Ovary (tissue), 9 donors: Measurements from ENCODE around the gene FAM234A. TPM values are rescaled to one million over a fixed set of nuclear protein-coding genes. Genes with fewer than 3 reads are reported as not detected.
"Not testable (repeated sequence)": the region's sequence is repeated elsewhere in the genome, so short reads cannot be mapped to it uniquely, and the experiment has no call there.

ENCODE experiments used
- DNase-seq, 5 donors: peaks; one replicate each; pipeline ENCODE4 v3.0.0-alpha.2; 2019 to 2020
- H3K27ac ChIP-seq, 2 donors: fragments of 200-600 bp; one replicate each; pipeline versions ENCODE4 v1.5.1 to v1.8.0; 2019 to 2022
- H3K27me3 ChIP-seq: fragments of 200-600 bp; one replicate; pipeline ENCODE4 v1.8.0; 2022
- H3K36me3 ChIP-seq: fragments of 200-600 bp; sonication (generic); one replicate; pipeline ENCODE4 v1.5.1; 2019
- H3K4me1 ChIP-seq: one replicate; pipeline ENCODE4 v1.8.1; 2013; ENCODE audit warnings: mild to moderate bottlenecking, moderate library complexity; ENCODE audit not compliant: insufficient read depth
- H3K4me3 ChIP-seq: fragments of 200-600 bp; sonication (generic); one replicate; pipeline ENCODE4 v1.5.1; 2017
- H3K9me3 ChIP-seq, 2 donors: fragments of 200-600 bp in 1 of 2; sonication (generic) in 1 of 2; one replicate each; pipeline versions ENCODE4 v1.5.1 to v1.8.1; 2013 to 2019; ENCODE audit warnings: mild to moderate bottlenecking in 1 of 2, moderate library complexity in 1 of 2
- CTCF ChIP-seq, 3 donors: fragments of 450-650 bp in 2 of 3; fragments of 200-600 bp in 1 of 3; IDR thresholded peaks; one replicate each; pipeline versions ENCODE4 v1.5.1 to v1.8.0; 2016 to 2022; ENCODE audit warnings: antibody characterized with exemption in 3 of 3, mild to moderate bottlenecking in 1 of 3
- EP300 ChIP-seq: sonication (generic); formaldehyde crosslinking; IDR thresholded peaks from one replicate; pipeline ENCODE4 v1.6.1; 2017; ENCODE audit warnings: antibody characterized with exemption
- POLR2A ChIP-seq: fragments of 450-650 bp; IDR thresholded peaks from one replicate; pipeline ENCODE4 v1.6.1; 2017; ENCODE audit warnings: antibody characterized with exemption, mild to moderate bottlenecking, moderate library complexity
- WGBS, 3 donors: extraction: QIAGEN DNeasy Blood & Tissue Kit in 1 of 3; methylation state at CpG; one replicate each; pipeline versions ENCODE4 v1.1.5 to v1.1.7; 2013 to 2017; 5-methylcytosine and 5-hydroxymethylcytosine counted together
- intact Hi-C, 4 donors: fragments of 100-400 bp; cut with DNase I; formaldehyde crosslinking; loops; one replicate each; pipeline versions ENCODE4 v1.11.0 to v1.15.1; 2022 to 2023
- polyA plus RNA-seq, 2 donors: library from polyadenylated mRNA; stranded (reverse); fragments of 200-250 nt in 1 of 2; fragments of 350-450 nt in 1 of 2; fragmentation: Illumina TruSeq in 1 of 2; extraction: RNeasy Lipid Tissue Mini Kit (QIAGEN cat#74804) in 1 of 2; gene quantifications; one replicate each; pipeline ENCODE4 v1.2.3, GENCODE V29; 2013 to 2014
- total RNA-seq, 7 donors: library from RNA; depleted of rRNA in 2 of 7; stranded (reverse); fragments of >200 nt in 2 of 7; fragmentation: NEBNext Ultra II Directional in 3 of 7; extraction: Animal tissue kit (Norgen Biotek cat#: 25700) in 3 of 7; gene quantifications; one replicate each; pipeline versions ENCODE4 v1.1.0 to v1.2.4, GENCODE V29; 2016 to 2023
- donor health status: DM: no; HTN: no; CAD: no; lungs with moderate emphysema.
- donor health status: DM: no; HTN: no; CAD: no.
- donor health status: Bipolar disorder and iron deficiency.
- donor health status: DM: yes; HTN: yes; CAD: no.
- donor health status: DM: no; HTN: no; CAD: no.
- donor health status: DM: yes; HTN: yes; CAD: no.

The FAM234A gene
- total and polyA plus RNA-seq, 9 donors, result 20.4 to 61.9 (median 49.2) TPM

- Histone ChIP-seq H3K27ac (no peak overlapping the region), H3K9me3 (no peaks in the 10 kb centered on the region), H3K4me1 (no peaks in the 10 kb centered on the region), H3K4me3 (no peak overlapping the region), H3K36me3 (no peaks in the 10 kb centered on the region), H3K27me3 (no peaks in the 10 kb centered on the region)
- no peak for TF ChIP-seq POLR2A
- no peak for TF ChIP-seq EP300
- TF ChIP-seq CTCF (IDR thresholded peaks at IDR 0.05), result no peak
- no peak for DNase-seq
- intact Hi-C loops, result no loop called here
- WGBS, 3 donors, result 95 to 97% (median 95%) methylated on average over 25 of the region's 25 CpGs
These were observed 19.8 kb downstream of the FAM234A start for GRCh38 chr16:254461-254860.

GRCh38 chr16:255183-255582, 20.6 kb downstream of the FAM234A start:
- no peak overlapping the region for H3K27ac ChIP-seq
- 96 to 98% (median 98%) methylated on average over 6 of the region's 6 CpGs for WGBS, 3 donors
- TF ChIP-seq POLR2A, result no peak
- no peak for TF ChIP-seq CTCF (IDR thresholded peaks at IDR 0.05)
- TF ChIP-seq EP300, result no peak
- no peaks in the 10 kb centered on the region for H3K36me3 ChIP-seq
- DNase-seq, result no peak
- H3K4me3 ChIP-seq, result no peak overlapping the region
- no peaks in the 10 kb centered on the region for H3K9me3 ChIP-seq
- H3K4me1 ChIP-seq, result no peaks in the 10 kb centered on the region
- intact Hi-C loops, result no loop called here
- no peaks in the 10 kb centered on the region for H3K27me3 ChIP-seq

GRCh38 chr16:258091-258490, 23.5 kb downstream of the FAM234A start:
- H3K27me3 ChIP-seq, H3K27ac ChIP-seq, H3K36me3 ChIP-seq, DNase-seq, intact Hi-C loops, H3K4me3 ChIP-seq, H3K4me1 ChIP-seq, H3K9me3 ChIP-seq: not testable (repeated sequence)
- WGBS, 3 donors, result 93 to 94% (median 94%) methylated on average over 10 to 13 of the region's 13 CpGs

- no peak for TF ChIP-seq POLR2A
- no peak for TF ChIP-seq CTCF (IDR thresholded peaks at IDR 0.05)
- TF ChIP-seq EP300, result no peak
- Histone ChIP-seq H3K27me3 (no peaks in the 10 kb centered on the region), H3K4me3 (no peak overlapping the region), H3K36me3 (no peaks in the 10 kb centered on the region), H3K4me1 (no peaks in the 10 kb centered on the region), H3K27ac (no peak overlapping the region), H3K9me3 (no peaks in the 10 kb centered on the region)
- no peak for DNase-seq
- intact Hi-C loops, result no loop called here
- WGBS, 3 donors, result 30 to 59% (median 42%) methylated on average over 10 of the region's 10 CpGs
These were observed 24.6 kb downstream of the FAM234A start for GRCh38 chr16:259226-259625.

- WGBS, 3 donors, result 86 to 92% (median 87%) methylated on average over 13 of the region's 13 CpGs
- H3K27ac ChIP-seq, result no peak overlapping the region
- H3K9me3 ChIP-seq, result no peaks in the 10 kb centered on the region
- intact Hi-C loops, result no loop called here
- no peak for DNase-seq
- H3K36me3 ChIP-seq, result no peaks in the 10 kb centered on the region
- no peak overlapping the region for H3K4me3 ChIP-seq
- TF ChIP-seq EP300 (no peak), POLR2A (no peak), CTCF (IDR thresholded peaks at IDR 0.05) (no peak)
- no peaks in the 10 kb centered on the region for H3K27me3 ChIP-seq
- H3K4me1 ChIP-seq, result no peaks in the 10 kb centered on the region
These were observed 25.2 kb downstream of the FAM234A start for GRCh38 chr16:259814-260253.
